ENCODE measurements around the gene TP53AIP1.

TP53AIP1 gene

GRCh38 chr11:128961645-128962044, 19.0 kb upstream of the TP53AIP1 start:
- no peak overlapping the region for H3K9ac ChIP-seq (ENCODE audit: low read length)
- H3K27me3 ChIP-seq (ENCODE audit: control insufficient read depth, insufficient read depth, low read length): no peaks in the 10 kb centered on the region
- H3K36me3 ChIP-seq (ENCODE audit: control insufficient read depth, insufficient read depth, low read length): no peaks in the 10 kb centered on the region
- H3K9me3 ChIP-seq (ENCODE audit: control insufficient read depth, low read length): no peaks in the 10 kb centered on the region
- no peaks in the 10 kb centered on the region for H3K4me1 ChIP-seq (ENCODE audit: control insufficient read depth, insufficient read depth, low read length)
- no peak overlapping the region for H3K4me3 ChIP-seq (ENCODE audit: low read length)

- Histone ChIP-seq H3K27me3 (ENCODE audit: control insufficient read depth, insufficient read depth, low read length) (no peaks in the 10 kb centered on the region), H3K9me3 (ENCODE audit: control insufficient read depth, low read length) (no peaks in the 10 kb centered on the region), H3K4me1 (ENCODE audit: control insufficient read depth, insufficient read depth, low read length) (no peaks in the 10 kb centered on the region), H3K36me3 (ENCODE audit: control insufficient read depth, insufficient read depth, low read length) (no peaks in the 10 kb centered on the region), H3K9ac (ENCODE audit: low read length) (no peak overlapping the region), H3K4me3 (ENCODE audit: low read length) (no peak overlapping the region)
Measured at GRCh38 chr11:128957202-128957482, 14.5 kb upstream of the TP53AIP1 start.

- no peaks in the 10 kb centered on the region for H3K36me3 ChIP-seq (ENCODE audit: control insufficient read depth, insufficient read depth, low read length)
- no peaks in the 10 kb centered on the region for H3K4me1 ChIP-seq (ENCODE audit: control insufficient read depth, insufficient read depth, low read length)
- H3K9me3 ChIP-seq (ENCODE audit: control insufficient read depth, low read length): no peaks in the 10 kb centered on the region
- H3K9ac ChIP-seq (ENCODE audit: low read length): no peak overlapping the region
- H3K27me3 ChIP-seq (ENCODE audit: control insufficient read depth, insufficient read depth, low read length): no peaks in the 10 kb centered on the region
- no peak overlapping the region for H3K4me3 ChIP-seq (ENCODE audit: low read length)
Measured at GRCh38 chr11:128956401-128957201, 13.9 kb upstream of the TP53AIP1 start.

- H3K4me1 ChIP-seq (ENCODE audit: control insufficient read depth, insufficient read depth, low read length): no peaks in the 10 kb centered on the region
- H3K4me3 ChIP-seq (ENCODE audit: low read length): no peak overlapping the region
- no peaks in the 10 kb centered on the region for H3K27me3 ChIP-seq (ENCODE audit: control insufficient read depth, insufficient read depth, low read length)
- H3K36me3 ChIP-seq (ENCODE audit: control insufficient read depth, insufficient read depth, low read length): no peaks in the 10 kb centered on the region
- H3K9me3 ChIP-seq (ENCODE audit: control insufficient read depth, low read length): no peaks in the 10 kb centered on the region
- no peak overlapping the region for H3K9ac ChIP-seq (ENCODE audit: low read length)
Measured at GRCh38 chr11:128955636-128956035, 13.0 kb upstream of the TP53AIP1 start.

GRCh38 chr11:128953151-128953550, 10.5 kb upstream of the TP53AIP1 start:
- H3K27me3 ChIP-seq (ENCODE audit: control insufficient read depth, insufficient read depth, low read length): no peaks in the 10 kb centered on the region
- no peaks in the 10 kb centered on the region for H3K4me1 ChIP-seq (ENCODE audit: control insufficient read depth, insufficient read depth, low read length)
- H3K36me3 ChIP-seq (ENCODE audit: control insufficient read depth, insufficient read depth, low read length): no peaks in the 10 kb centered on the region
- no peak overlapping the region for H3K9ac ChIP-seq (ENCODE audit: low read length)
- H3K4me3 ChIP-seq (ENCODE audit: low read length): no peak overlapping the region
- H3K9me3 ChIP-seq (ENCODE audit: control insufficient read depth, low read length): no peaks in the 10 kb centered on the region

GRCh38 chr11:128949791-128950454, 7.3 kb upstream of the TP53AIP1 start:
- H3K9ac ChIP-seq (ENCODE audit: low read length): no peak overlapping the region
- H3K27me3 ChIP-seq (ENCODE audit: control insufficient read depth, insufficient read depth, low read length): no peaks in the 10 kb centered on the region
- H3K4me1 ChIP-seq (ENCODE audit: control insufficient read depth, insufficient read depth, low read length): no peaks in the 10 kb centered on the region

GRCh38 chr11:128948583-128948982, 5.9 kb upstream of the TP53AIP1 start:
- H3K9ac ChIP-seq (ENCODE audit: low read length): no peak overlapping the region
- no peaks in the 10 kb centered on the region for H3K36me3 ChIP-seq (ENCODE audit: control insufficient read depth, insufficient read depth, low read length)
- H3K4me1 ChIP-seq (ENCODE audit: control insufficient read depth, insufficient read depth, low read length): no peaks in the 10 kb centered on the region
- H3K4me3 ChIP-seq (ENCODE audit: low read length): no peak overlapping the region
- no peaks in the 10 kb centered on the region for H3K9me3 ChIP-seq (ENCODE audit: control insufficient read depth, low read length)
- no peaks in the 10 kb centered on the region for H3K27me3 ChIP-seq (ENCODE audit: control insufficient read depth, insufficient read depth, low read length)

More at GRCh38 chr11:128949791-128950454, 7.3 kb upstream of the TP53AIP1 start:
- H3K9me3 ChIP-seq (ENCODE audit: control insufficient read depth, low read length): no peaks in the 10 kb centered on the region
- no peaks in the 10 kb centered on the region for H3K36me3 ChIP-seq (ENCODE audit: control insufficient read depth, insufficient read depth, low read length)
- H3K4me3 ChIP-seq (ENCODE audit: low read length): no peak overlapping the region

GRCh38 chr11:128947773-128948172, 5.1 kb upstream of the TP53AIP1 start:
- no peaks in the 10 kb centered on the region for H3K36me3 ChIP-seq (ENCODE audit: control insufficient read depth, insufficient read depth, low read length)
- H3K9me3 ChIP-seq (ENCODE audit: control insufficient read depth, low read length): no peaks in the 10 kb centered on the region
- H3K9ac ChIP-seq (ENCODE audit: low read length): no peak overlapping the region
- no peaks in the 10 kb centered on the region for H3K4me1 ChIP-seq (ENCODE audit: control insufficient read depth, insufficient read depth, low read length)
- no peak overlapping the region for H3K4me3 ChIP-seq (ENCODE audit: low read length)
- H3K27me3 ChIP-seq (ENCODE audit: control insufficient read depth, insufficient read depth, low read length): no peaks in the 10 kb centered on the region

GRCh38 chr11:128946648-128947047, 4.0 kb upstream of the TP53AIP1 start:
- Histone ChIP-seq H3K9ac (ENCODE audit: low read length) (no peak overlapping the region), H3K4me1 (ENCODE audit: control insufficient read depth, insufficient read depth, low read length) (no peaks in the 10 kb centered on the region), H3K36me3 (ENCODE audit: control insufficient read depth, insufficient read depth, low read length) (no peaks in the 10 kb centered on the region), H3K9me3 (ENCODE audit: control insufficient read depth, low read length) (no peaks in the 10 kb centered on the region), H3K27me3 (ENCODE audit: control insufficient read depth, insufficient read depth, low read length) (no peaks in the 10 kb centered on the region), H3K4me3 (ENCODE audit: low read length) (no peak overlapping the region)

GRCh38 chr11:128943428-128943976, 831 bp upstream of the TP53AIP1 start:
- H3K9me3 ChIP-seq (ENCODE audit: control insufficient read depth, low read length): no peaks in the 10 kb centered on the region
- peaks cover 4% of the 10 kb centered on the region for H3K27me3 ChIP-seq (ENCODE audit: control insufficient read depth, insufficient read depth, low read length)
- no peaks in the 10 kb centered on the region for H3K4me1 ChIP-seq (ENCODE audit: control insufficient read depth, insufficient read depth, low read length)
- no peak overlapping the region for H3K4me3 ChIP-seq (ENCODE audit: low read length)
- no peaks in the 10 kb centered on the region for H3K36me3 ChIP-seq (ENCODE audit: control insufficient read depth, insufficient read depth, low read length)
- no peak overlapping the region for H3K9ac ChIP-seq (ENCODE audit: low read length)

- no peak overlapping the region for H3K4me3 ChIP-seq (ENCODE audit: low read length)
Measured at GRCh38 chr11:128942272-128942612, 429 bp downstream of the TP53AIP1 start.

GRCh38 chr11:128941573-128942271, 949 bp downstream of the TP53AIP1 start:
- no peak overlapping the region for H3K4me3 ChIP-seq (ENCODE audit: low read length)
- H3K36me3 ChIP-seq (ENCODE audit: control insufficient read depth, insufficient read depth, low read length): no peaks in the 10 kb centered on the region
- H3K27me3 ChIP-seq (ENCODE audit: control insufficient read depth, insufficient read depth, low read length): peaks cover 4% of the 10 kb centered on the region
- H3K4me1 ChIP-seq (ENCODE audit: control insufficient read depth, insufficient read depth, low read length): no peaks in the 10 kb centered on the region
- no peak overlapping the region for H3K9ac ChIP-seq (ENCODE audit: low read length)
- H3K9me3 ChIP-seq (ENCODE audit: control insufficient read depth, low read length): no peaks in the 10 kb centered on the region

More at GRCh38 chr11:128942272-128942612, 429 bp downstream of the TP53AIP1 start:
- Histone ChIP-seq H3K9me3 (ENCODE audit: control insufficient read depth, low read length) (no peaks in the 10 kb centered on the region), H3K27me3 (ENCODE audit: control insufficient read depth, insufficient read depth, low read length) (peaks cover 4% of the 10 kb centered on the region), H3K9ac (ENCODE audit: low read length) (no peak overlapping the region), H3K4me1 (ENCODE audit: control insufficient read depth, insufficient read depth, low read length) (no peaks in the 10 kb centered on the region), H3K36me3 (ENCODE audit: control insufficient read depth, insufficient read depth, low read length) (no peaks in the 10 kb centered on the region)

Data from mucosa of stomach (tissue), 1 donor.